Measurements from ENCODE around the gene GPRC5B. TPM values are rescaled to one million over a fixed set of nuclear protein-coding genes. Genes with fewer than 3 reads are reported as not detected.

The GPRC5B gene
- total RNA-seq, 1 donor from 2014 or later = 21.1 TPM

DNA sequence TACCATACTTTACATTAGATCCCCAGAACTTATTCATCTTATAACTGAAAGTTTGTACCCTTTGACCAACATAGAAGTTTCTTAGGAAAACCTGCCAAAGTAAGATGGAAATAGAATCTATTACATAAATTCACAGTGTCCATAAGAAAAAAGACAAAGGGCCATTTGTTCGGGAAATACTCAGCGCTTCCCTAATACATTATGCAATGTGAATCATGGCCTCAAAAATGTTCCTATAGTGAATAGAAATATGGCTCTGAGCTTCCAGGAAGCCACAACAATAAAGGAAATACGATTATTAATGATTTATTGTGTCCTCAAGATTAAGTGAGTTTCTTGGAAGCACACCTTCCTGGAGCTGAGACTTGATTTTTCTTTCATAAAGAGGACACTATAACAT lies 51.5 kb downstream of the GPRC5B start:
- TF ChIP-seq, protein P1, sequence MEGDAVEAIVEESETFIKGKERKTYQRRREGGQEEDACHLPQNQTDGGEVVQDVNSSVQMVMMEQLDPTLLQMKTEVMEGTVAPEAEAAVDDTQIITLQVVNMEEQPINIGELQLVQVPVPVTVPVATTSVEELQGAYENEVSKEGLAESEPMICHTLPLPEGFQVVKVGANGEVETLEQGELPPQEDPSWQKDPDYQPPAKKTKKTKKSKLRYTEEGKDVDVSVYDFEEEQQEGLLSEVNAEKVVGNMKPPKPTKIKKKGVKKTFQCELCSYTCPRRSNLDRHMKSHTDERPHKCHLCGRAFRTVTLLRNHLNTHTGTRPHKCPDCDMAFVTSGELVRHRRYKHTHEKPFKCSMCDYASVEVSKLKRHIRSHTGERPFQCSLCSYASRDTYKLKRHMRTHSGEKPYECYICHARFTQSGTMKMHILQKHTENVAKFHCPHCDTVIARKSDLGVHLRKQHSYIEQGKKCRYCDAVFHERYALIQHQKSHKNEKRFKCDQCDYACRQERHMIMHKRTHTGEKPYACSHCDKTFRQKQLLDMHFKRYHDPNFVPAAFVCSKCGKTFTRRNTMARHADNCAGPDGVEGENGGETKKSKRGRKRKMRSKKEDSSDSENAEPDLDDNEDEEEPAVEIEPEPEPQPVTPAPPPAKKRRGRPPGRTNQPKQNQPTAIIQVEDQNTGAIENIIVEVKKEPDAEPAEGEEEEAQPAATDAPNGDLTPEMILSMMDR (IDR thresholded peaks at IDR 0.05) = no peak

DNA sequence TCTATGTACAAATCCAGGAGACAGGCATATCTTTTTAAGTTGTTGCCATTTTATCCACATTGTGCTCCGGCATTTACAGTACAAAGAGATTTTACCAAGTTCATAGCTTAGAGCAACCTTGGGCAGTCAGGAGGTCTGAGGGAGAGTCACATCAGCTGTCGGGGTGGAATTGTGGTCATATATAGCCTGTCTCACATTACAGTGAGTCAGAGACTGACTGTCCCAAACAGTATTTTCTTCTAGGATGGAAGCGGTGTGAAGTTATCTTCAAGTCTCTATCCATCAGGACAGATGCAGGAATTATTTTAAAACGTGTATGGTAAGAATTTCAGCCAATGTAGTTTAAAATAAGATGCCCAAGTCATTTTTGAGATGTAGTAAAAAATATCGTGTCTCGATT lies 53.0 kb downstream of the GPRC5B start:
- intact Hi-C loops (cut with DNase I) = no loop called here
- Histone ChIP-seq H3K36me3 (no peaks in the 10 kb centered on the region), H3K27ac (no peak overlapping the region), H3K4me1 (no peaks in the 10 kb centered on the region), H3K27me3 (no peaks in the 10 kb centered on the region), H3K4me3 (no peak overlapping the region), H3K9me3 (no peaks in the 10 kb centered on the region)
- TF ChIP-seq, protein P1 (IDR thresholded peaks at IDR 0.05) = no peak
- DNase-seq (no peak), ATAC-seq (no peak)

More for the DNA sequence above, 51.5 kb downstream of the GPRC5B start:
- Histone ChIP-seq H3K27ac (no peak overlapping the region), H3K27me3 (no peaks in the 10 kb centered on the region), H3K36me3 (no peaks in the 10 kb centered on the region), H3K4me3 (no peak overlapping the region), H3K4me1 (no peaks in the 10 kb centered on the region), H3K9me3 (no peaks in the 10 kb centered on the region)
- intact Hi-C loops (cut with DNase I) = no loop called here
- ATAC-seq (no peak), DNase-seq (no peak)

DNA sequence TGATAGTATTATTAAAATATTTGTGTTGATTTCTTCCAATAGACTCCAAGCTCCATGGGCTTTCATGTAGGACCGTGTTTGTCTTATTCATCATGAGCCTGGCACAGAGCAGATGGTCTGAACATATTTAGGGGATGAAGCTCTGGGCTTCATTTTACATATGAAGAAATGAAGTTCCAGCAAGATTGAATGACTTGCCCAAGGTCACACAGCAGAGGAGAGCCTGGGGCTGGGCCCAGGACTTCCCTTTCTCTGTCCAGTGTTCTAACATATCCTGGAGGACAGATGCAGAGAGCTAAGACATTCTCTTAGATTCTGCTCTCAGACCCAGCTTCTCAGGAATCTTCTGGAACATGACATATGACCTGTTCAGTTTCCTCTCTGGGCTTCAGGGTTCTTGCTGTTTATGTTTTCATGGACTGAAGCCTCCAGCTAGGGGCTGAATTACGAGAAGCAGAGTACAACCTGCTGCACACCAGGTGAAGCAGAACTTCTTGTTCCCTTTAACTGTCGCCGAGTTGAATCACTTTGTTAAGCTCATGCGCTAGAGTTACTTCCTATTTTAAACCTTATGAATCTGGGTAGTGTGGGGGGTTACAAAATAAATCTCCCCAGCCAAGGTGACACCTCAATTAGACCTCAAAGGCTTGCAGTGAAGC lies 53.6 kb downstream of the GPRC5B start:
- intact Hi-C loops (cut with DNase I) = no loop called here
- Histone ChIP-seq H3K9me3 (no peaks in the 10 kb centered on the region), H3K36me3 (no peaks in the 10 kb centered on the region), H3K27ac (no peak overlapping the region), H3K4me3 (no peak overlapping the region), H3K4me1 (no peaks in the 10 kb centered on the region), H3K27me3 (no peaks in the 10 kb centered on the region)
- ATAC-seq (no peak), DNase-seq (no peak)
- TF ChIP-seq, protein P1 (IDR thresholded peaks at IDR 0.05) = no peak

DNA sequence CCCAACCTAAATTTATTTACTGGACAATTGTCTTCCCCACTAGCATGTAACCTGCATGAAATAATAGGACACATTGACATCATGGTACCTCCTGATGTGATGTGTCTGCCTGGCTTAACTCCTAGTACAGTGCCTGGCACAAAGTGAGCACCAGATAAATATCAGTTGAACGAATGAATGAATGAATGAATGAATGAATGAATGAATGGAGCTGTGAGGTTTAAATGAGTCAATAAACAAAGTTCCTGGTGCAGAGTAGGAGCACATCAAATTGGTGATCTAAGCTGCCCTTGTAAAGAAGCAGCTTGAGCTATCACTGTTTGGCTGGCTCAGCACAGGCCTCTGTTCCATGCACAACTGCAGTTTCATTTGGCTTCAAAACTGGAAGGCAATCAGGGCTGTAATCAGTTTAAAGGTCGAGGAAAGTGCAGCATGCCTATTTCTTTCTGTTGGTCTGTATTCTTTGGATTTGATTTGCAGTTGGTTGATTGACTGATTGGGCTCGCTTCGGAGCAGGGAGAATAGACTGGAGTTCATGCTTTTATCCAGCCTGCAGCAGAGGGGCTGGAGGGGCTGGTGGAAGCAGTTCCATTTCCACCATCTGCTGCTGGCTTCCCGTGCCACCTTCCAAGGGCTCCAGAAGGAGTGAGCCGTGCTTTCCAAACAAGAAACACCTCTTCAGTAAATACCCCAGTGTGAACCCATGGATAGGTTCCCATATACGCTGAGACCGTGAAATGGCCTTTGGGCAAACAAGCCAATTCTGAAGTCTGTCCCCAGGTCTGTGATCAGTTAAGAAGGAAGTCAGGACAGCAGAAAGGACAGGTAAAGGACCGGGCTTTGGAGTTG lies 54.6 kb downstream of the GPRC5B start:
- DNase-seq = no peak
- Histone ChIP-seq H3K36me3 (no peaks in the 10 kb centered on the region), H3K27me3 (no peaks in the 10 kb centered on the region), H3K27ac (no peak overlapping the region), H3K9me3 (no peaks in the 10 kb centered on the region), H3K4me1 (no peaks in the 10 kb centered on the region), H3K4me3 (no peak overlapping the region)
- intact Hi-C loops (cut with DNase I) = no loop called here
- ATAC-seq = no peak
- TF ChIP-seq, protein P1 (IDR thresholded peaks at IDR 0.05) = no peak

DNA sequence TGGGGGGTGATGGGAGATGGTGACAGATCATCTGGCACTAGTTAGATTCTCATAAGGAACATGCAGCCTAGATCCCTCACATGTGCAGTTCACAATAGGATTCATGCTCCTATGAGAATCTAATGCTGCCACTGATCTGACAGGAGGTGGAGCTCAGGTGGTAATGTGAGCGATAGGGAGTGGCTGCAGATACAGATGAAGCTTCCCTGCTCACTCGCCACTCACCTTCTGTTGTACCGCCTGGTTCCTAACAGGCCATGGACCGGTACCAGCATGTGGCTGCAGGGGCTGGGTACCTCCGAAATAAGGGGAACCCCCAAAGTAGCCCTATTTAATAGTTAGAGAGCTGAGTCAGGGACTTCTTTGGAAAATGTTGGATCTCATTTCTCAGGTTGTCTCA lies 60.4 kb downstream of the GPRC5B start:
- ATAC-seq = no peak
- TF ChIP-seq, protein P1 (IDR thresholded peaks at IDR 0.05) = no peak
- intact Hi-C loops (cut with DNase I) = no loop called here
- no peaks in the 10 kb centered on the region for H3K36me3 ChIP-seq
- H3K4me1 ChIP-seq = no peaks in the 10 kb centered on the region
- no peak overlapping the region for H3K4me3 ChIP-seq
- no peak overlapping the region for H3K27ac ChIP-seq
- DNase-seq = no peak
- no peaks in the 10 kb centered on the region for H3K27me3 ChIP-seq
- H3K9me3 ChIP-seq = no peaks in the 10 kb centered on the region
